Measurements from ENCODE around the gene CCT2. TPM values are rescaled to one million over a fixed set of nuclear protein-coding genes. Genes with fewer than 3 reads are reported as not detected.

CCT2 gene
- total and polyA plus RNA-seq, 2 of the 13 experiments (the other 11 are each of a cell fraction or from before 2014, with no cell fraction given), result 209 to 388 TPM

DNA sequence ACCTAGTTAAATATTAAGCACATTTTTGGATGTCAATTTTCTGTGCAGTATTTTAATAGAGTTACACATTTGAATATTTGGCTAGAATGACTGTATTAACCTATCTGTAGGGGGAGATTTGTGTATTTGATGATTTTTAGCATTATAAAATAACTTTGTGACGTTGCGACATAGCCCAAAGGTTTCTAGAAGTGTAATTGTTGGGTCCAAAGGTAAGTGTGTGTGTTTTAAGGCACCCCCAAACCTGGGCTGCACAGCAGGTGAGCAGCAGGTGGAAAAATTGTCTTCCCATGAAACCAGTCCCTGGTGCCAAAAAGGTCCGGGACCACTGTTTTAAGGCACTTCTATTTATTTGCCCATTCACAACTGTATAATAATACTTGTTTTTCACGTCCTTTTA, 3.3 kb downstream of the CCT2 start:
- peaks cover 15% of the 10 kb centered on the region for H3K4me1 ChIP-seq (ENCODE audit: insufficient read depth, low read length)
- H3K36me3 ChIP-seq (replicated peaks in 1 of 2; ENCODE audit: control insufficient read depth in 1 of 2, insufficient read depth in 2 of 2, low read length in 2 of 2), result peaks cover 10 to 62% of the 10 kb centered on the region in 2 experiments
- no TSS peak for BruUV-seq (replicated peaks)
- H3K27ac ChIP-seq (ENCODE audit: extremely low read length, insufficient read depth, low read length), result no peak overlapping the region
- CTCF ChIA-PET (ENCODE audit: low intra/inter-chr PET ratio, low total read pairs), result no interaction called here
- no peak overlapping the region for H2AFZ ChIP-seq (ENCODE audit: low read length)
- H3K9ac ChIP-seq (ENCODE audit: insufficient read depth, low read depth, low read length), result no peak overlapping the region
- 96% methylated on average over 4 of the region's 4 CpGs for WGBS (ENCODE audit: low lambda C conversion rate)
- in situ Hi-C loops (cut with HindIII; ENCODE audit: extremely low pct_ligation_motif_present, low pct_unique_long_range_greater_than_20kb) (no loop called here), intact Hi-C loops (cut with micrococcal nuclease; ENCODE audit: unreplicated experiment) (loop anchor here (5.0 kb wide), 1 partner anchor 231 kb away; the partner anchor contains the start of gene YEATS4)
- peaks cover 17% of the 10 kb centered on the region for H4K20me1 ChIP-seq (ENCODE audit: insufficient read depth, low read length)
- POLR2A ChIA-PET, result no interaction called here
- ATAC-seq (no peak), DNase-seq (ENCODE audit: low spot score) (no peak), FAIRE-seq (no peak)
- H3K4me2 ChIP-seq (ENCODE audit: low read depth, low read length), result no peak overlapping the region
- H3K4me3 ChIP-seq (replicated peaks in 1 of 3; ENCODE audit: insufficient read depth in 1 of 3, low read depth in 2 of 3, low read length in 3 of 3), result no peak overlapping the region
- H3K79me2 ChIP-seq (ENCODE audit: insufficient read depth, low read length), result peaks cover 28% of the 10 kb centered on the region
- H3K27me3 ChIP-seq (ENCODE audit: control insufficient read depth in 1 of 2, insufficient read depth in 2 of 2, low read length in 2 of 2), result no peaks in the 10 kb centered on the region; a peak in 1 of 5 replicates
- TF ChIP-seq ZNF639 (CRISPR knock-in tag; conservative IDR thresholded peaks at IDR 0.05) (no peak), CEBPB (IDR thresholded peaks at IDR 0.05; ENCODE audit: borderline replicate concordance, low read depth, low read length) (peak; percentile 68)
- H3K9me3 ChIP-seq (ENCODE audit: low read length), result no peaks in the 10 kb centered on the region

- no peaks in the 10 kb centered on the region; a peak in 1 of 5 replicates for H3K27me3 ChIP-seq (ENCODE audit: control insufficient read depth in 1 of 2, insufficient read depth in 2 of 2, low read length in 2 of 2)
- peaks cover 28% of the 10 kb centered on the region for H3K79me2 ChIP-seq (ENCODE audit: insufficient read depth, low read length)
- ChIA-PET CTCF (ENCODE audit: low intra/inter-chr PET ratio, low total read pairs) (no interaction called here), POLR2A (no interaction called here)
- no peak overlapping the region for H3K4me2 ChIP-seq (ENCODE audit: low read depth, low read length)
- in situ Hi-C loops (cut with HindIII; ENCODE audit: extremely low pct_ligation_motif_present, low pct_unique_long_range_greater_than_20kb), result no loop called here
- WGBS (ENCODE audit: low lambda C conversion rate), result 100% methylated on average over 2 of the region's 2 CpGs
- DNase-seq (ENCODE audit: low spot score), result no peak
- no peak overlapping the region for H3K27ac ChIP-seq (ENCODE audit: extremely low read length, insufficient read depth, low read length)
- peaks cover 17% of the 10 kb centered on the region for H4K20me1 ChIP-seq (ENCODE audit: insufficient read depth, low read length)
- TF ChIP-seq, protein P1, sequence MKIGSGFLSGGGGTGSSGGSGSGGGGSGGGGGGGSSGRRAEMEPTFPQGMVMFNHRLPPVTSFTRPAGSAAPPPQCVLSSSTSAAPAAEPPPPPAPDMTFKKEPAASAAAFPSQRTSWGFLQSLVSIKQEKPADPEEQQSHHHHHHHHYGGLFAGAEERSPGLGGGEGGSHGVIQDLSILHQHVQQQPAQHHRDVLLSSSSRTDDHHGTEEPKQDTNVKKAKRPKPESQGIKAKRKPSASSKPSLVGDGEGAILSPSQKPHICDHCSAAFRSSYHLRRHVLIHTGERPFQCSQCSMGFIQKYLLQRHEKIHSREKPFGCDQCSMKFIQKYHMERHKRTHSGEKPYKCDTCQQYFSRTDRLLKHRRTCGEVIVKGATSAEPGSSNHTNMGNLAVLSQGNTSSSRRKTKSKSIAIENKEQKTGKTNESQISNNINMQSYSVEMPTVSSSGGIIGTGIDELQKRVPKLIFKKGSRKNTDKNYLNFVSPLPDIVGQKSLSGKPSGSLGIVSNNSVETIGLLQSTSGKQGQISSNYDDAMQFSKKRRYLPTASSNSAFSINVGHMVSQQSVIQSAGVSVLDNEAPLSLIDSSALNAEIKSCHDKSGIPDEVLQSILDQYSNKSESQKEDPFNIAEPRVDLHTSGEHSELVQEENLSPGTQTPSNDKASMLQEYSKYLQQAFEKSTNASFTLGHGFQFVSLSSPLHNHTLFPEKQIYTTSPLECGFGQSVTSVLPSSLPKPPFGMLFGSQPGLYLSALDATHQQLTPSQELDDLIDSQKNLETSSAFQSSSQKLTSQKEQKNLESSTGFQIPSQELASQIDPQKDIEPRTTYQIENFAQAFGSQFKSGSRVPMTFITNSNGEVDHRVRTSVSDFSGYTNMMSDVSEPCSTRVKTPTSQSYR (CRISPR knock-in tag; IDR thresholded peaks at IDR 0.05; ENCODE audit: borderline replicate concordance), result no peak
- TF ChIP-seq LCORL (IDR thresholded peaks at IDR 0.05), result peak; percentile 90
- TF ChIP-seq LCORL (CRISPR knock-in tag; IDR thresholded peaks at IDR 0.05), result no peak
- TF ChIP-seq FLYWCH1 (CRISPR knock-in tag; IDR thresholded peaks at IDR 0.05), result no peak
- no peak for TF ChIP-seq TBX3 (IDR thresholded peaks at IDR 0.05; ENCODE audit: borderline replicate concordance)
- no peak overlapping the region for H3K9ac ChIP-seq (ENCODE audit: insufficient read depth, low read depth, low read length)
- no peak overlapping the region for H2AFZ ChIP-seq (ENCODE audit: low read length)
- BruUV-seq (replicated peaks), result no TSS peak
- no peak for FAIRE-seq
- no peaks in the 10 kb centered on the region for H3K9me3 ChIP-seq (ENCODE audit: low read length)
- H3K36me3 ChIP-seq (replicated peaks in 1 of 2; ENCODE audit: control insufficient read depth in 1 of 2, insufficient read depth in 2 of 2, low read length in 2 of 2), result peaks cover 13 to 67% of the 10 kb centered on the region in 2 experiments
- H3K4me1 ChIP-seq (ENCODE audit: insufficient read depth, low read length), result peaks cover 15% of the 10 kb centered on the region
- no peak for ATAC-seq
- intact Hi-C loops (cut with micrococcal nuclease; ENCODE audit: unreplicated experiment), result loop anchor here (5.0 kb wide), 1 partner anchor 232 kb away; the partner anchor contains the start of gene YEATS4
- H3K4me3 ChIP-seq (replicated peaks in 1 of 3; ENCODE audit: insufficient read depth in 1 of 3, low read depth in 2 of 3, low read length in 3 of 3), result no peak overlapping the region
Observed at GRCh38 chr12:69589082-69589481, 3.8 kb downstream of the CCT2 start.
